ENCODE results near the gene SREBF1. TPM values are rescaled to one million over a fixed set of nuclear protein-coding genes. Genes with fewer than 3 reads are reported as not detected.
A peak's percentile ranks its signal among the peaks of the same experiment; 100 is the strongest.

SREBF1 gene
- total and polyA plus RNA-seq, 2 of the 8 experiments (the other 6 are each of a cell fraction or from before 2014, with no cell fraction given) = 28.6 to 70.8 TPM

DNA sequence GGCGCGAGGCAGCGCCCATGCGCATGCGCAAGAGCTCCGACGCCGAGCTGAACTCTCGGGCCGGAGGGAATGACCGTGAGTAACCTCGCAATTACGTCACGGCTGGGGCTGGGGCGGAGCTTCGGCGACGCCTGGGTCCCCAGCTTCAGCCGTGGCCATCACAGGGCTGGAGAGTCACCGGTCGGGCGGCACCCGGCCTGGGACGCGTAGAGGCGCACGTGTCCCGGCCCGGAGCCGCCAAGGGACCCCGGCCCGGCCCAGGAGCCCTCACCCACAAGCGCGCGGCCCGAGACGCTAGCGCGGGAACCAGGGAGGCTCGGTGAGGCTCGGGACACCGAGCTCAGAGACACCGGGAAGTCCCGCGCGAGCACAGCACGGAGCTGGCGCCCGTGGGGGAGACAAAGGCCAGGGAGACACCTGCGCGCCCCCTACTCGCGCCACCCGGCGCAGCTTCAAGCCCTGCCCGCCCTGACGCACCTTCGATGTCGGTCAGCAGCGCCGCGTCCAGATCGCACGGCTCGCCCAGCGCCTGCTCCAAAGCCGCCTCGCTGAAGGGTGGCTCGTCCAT is 452 bp downstream of the SREBF1 start (continued):
- TF ChIP-seq CHD7 (IDR thresholded peaks at IDR 0.05; ENCODE audit: insufficient replicate concordance, low read length) (no peak), CTBP2 (IDR thresholded peaks at IDR 0.05; ENCODE audit: borderline replicate concordance, insufficient read depth, insufficient read length, low read length) (no peak), YY1 (IDR thresholded peaks at IDR 0.05; ENCODE audit: low read depth, low read length) (no peak), CBX5 (IDR thresholded peaks at IDR 0.05; ENCODE audit: low read depth, low read length) (no peak), SUZ12 (IDR thresholded peaks at IDR 0.05; ENCODE audit: low read length) (no peak), ASH2L (IDR thresholded peaks at IDR 0.05; ENCODE audit: low read length) (no peak), EP300 (IDR thresholded peaks at IDR 0.05; ENCODE audit: borderline replicate concordance in 1 of 2, low read depth in 2 of 2, low read length in 2 of 2) (peak in 1 of 2 experiments; percentile 5; a peak in 1 of 3 replicates), POLR2A (IDR thresholded peaks at IDR 0.05; ENCODE audit: control extremely low read depth in 1 of 2, low read depth in 2 of 2, low read length in 2 of 2) (peak; percentile 81 to 99), HDAC2 (IDR thresholded peaks at IDR 0.05; ENCODE audit: borderline replicate concordance in 1 of 2, low read depth in 2 of 2, low read length in 2 of 2) (no peak), GABPA (IDR thresholded peaks at IDR 0.05; ENCODE audit: borderline replicate concordance, insufficient read depth, low read length) (no peak)
